Measurements from ENCODE around the gene FAXC.

Gene FAXC

DNA sequence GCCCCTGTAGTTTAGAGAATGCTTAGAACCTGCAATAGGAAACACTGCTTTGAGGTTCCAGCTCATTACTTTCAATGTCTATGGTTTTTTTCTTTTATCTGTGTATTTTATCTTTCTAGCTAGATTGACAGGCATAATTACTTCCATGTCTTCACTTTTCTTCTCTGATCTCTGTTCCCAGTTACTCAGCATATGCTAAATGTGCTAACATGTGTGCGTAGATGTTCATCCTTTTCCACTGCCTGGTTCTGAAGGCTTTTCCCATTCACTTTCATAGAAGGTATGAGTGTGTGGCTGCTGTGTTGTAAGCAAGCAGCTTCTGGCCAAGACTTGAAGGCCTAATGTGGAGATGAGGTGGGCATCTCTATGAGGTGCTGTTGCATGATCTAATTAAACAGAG is 38.9 kb downstream of the FAXC start:
- Histone ChIP-seq H3K36me3 (ENCODE audit: control insufficient read depth, insufficient read depth, low read length) (no peaks in the 10 kb centered on the region), H3K27ac (ENCODE audit: insufficient read depth, low read depth, low read length, poor library complexity, severe bottlenecking) (no peak overlapping the region), H3K4me1 (ENCODE audit: control insufficient read depth, insufficient read depth, low read length) (peaks cover 9% of the 10 kb centered on the region), H3K27me3 (ENCODE audit: control insufficient read depth, insufficient read depth, low read length, poor library complexity, severe bottlenecking) (no peaks in the 10 kb centered on the region), H3K9me3 (ENCODE audit: control insufficient read depth, low read length) (no peaks in the 10 kb centered on the region), H3K4me3 (ENCODE audit: insufficient read depth, low read depth, low read length) (no peak overlapping the region)
- WGBS, 2 experiments, result 100% methylated on average over 1 of the region's 1 CpG

DNA sequence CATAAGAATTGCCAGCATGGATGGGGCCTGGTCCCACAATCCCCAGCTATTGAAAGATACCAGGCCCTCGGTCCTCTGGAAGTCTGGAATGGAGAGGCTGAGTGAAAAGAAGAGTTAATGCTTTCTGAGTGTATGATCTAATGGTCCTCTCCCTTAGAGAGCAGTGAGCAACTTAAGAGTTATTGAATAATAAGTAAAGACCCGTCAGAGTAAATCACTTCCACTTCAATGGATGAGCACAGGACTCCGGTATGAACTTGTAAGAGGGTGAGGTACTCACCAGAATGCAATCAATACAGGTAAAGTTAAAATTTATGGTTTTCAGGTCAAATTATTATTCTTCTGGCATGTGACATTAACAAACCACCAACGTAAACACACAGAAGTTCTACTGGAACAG is 39.9 kb downstream of the FAXC start:
- Histone ChIP-seq H3K27ac (ENCODE audit: insufficient read depth, low read depth, low read length, poor library complexity, severe bottlenecking) (no peak overlapping the region), H3K27me3 (ENCODE audit: control insufficient read depth, insufficient read depth, low read length, poor library complexity, severe bottlenecking) (no peaks in the 10 kb centered on the region), H3K4me3 (ENCODE audit: insufficient read depth, low read depth, low read length) (no peak overlapping the region), H3K36me3 (ENCODE audit: control insufficient read depth, insufficient read depth, low read length) (no peaks in the 10 kb centered on the region), H3K9me3 (ENCODE audit: control insufficient read depth, low read length) (no peaks in the 10 kb centered on the region), H3K4me1 (ENCODE audit: control insufficient read depth, insufficient read depth, low read length) (peaks cover 9% of the 10 kb centered on the region)
- WGBS, 2 experiments, result 90 to 98% methylated on average over 3 to 4 of the region's 4 CpGs

DNA sequence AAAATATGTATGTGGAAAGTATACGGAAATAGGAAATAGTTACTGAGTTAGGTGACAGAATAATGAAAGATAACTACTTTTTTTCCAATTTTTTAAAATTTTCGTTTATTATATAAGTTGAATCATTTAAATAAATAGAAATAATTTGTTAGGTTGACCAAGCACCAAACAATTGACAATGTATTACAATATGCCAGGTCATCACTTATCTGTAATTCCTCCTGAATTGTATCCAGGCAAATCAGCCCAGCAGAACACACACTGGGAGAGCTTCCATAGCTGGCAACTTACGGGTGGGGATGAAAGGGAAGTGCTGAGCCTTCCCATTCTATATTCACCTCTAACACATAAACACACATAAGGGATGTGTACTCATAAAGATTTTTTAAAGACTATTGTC is 40.7 kb downstream of the FAXC start:
- 100% methylated on average over 1 to 2 of the region's 3 CpGs for WGBS, 2 experiments
- H3K27ac ChIP-seq (ENCODE audit: insufficient read depth, low read depth, low read length, poor library complexity, severe bottlenecking), result no peak overlapping the region
- no peaks in the 10 kb centered on the region for H3K36me3 ChIP-seq (ENCODE audit: control insufficient read depth, insufficient read depth, low read length)
- H3K27me3 ChIP-seq (ENCODE audit: control insufficient read depth, insufficient read depth, low read length, poor library complexity, severe bottlenecking), result no peaks in the 10 kb centered on the region
- no peak overlapping the region for H3K4me3 ChIP-seq (ENCODE audit: insufficient read depth, low read depth, low read length)
- H3K9me3 ChIP-seq (ENCODE audit: control insufficient read depth, low read length), result no peaks in the 10 kb centered on the region
- peaks cover 9% of the 10 kb centered on the region for H3K4me1 ChIP-seq (ENCODE audit: control insufficient read depth, insufficient read depth, low read length)

DNA sequence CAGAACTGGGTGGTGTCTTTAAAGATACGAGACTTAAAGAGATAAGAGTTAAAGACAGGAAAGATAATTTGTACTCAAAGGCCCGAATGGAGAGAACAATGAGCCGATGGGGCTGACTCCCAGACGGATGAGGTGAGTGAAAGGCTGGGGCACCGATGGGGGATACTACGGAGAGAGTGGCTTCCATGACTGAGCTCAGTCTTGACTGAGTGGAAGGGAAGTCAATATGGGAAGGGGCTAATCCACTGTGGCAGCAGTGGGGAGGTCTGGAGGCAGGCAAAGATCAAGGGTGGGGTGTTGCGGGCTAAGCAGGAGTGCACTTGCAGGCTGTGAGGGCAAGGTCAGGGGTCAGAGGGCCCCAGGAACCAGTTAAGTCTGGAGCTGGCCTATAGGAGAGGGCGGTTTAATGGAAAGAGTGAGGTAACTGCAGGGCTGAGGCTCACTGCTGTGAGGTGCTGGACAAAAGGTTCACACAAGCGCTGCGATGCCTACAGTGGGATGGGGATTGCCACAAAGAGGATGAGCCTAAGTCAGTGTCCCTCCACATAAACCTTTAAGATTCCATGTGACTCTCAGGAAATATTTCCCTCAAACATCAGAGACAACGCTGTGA is 42.1 kb downstream of the FAXC start:
- no peak overlapping the region for H3K27ac ChIP-seq (ENCODE audit: insufficient read depth, low read depth, low read length, poor library complexity, severe bottlenecking)

DNA sequence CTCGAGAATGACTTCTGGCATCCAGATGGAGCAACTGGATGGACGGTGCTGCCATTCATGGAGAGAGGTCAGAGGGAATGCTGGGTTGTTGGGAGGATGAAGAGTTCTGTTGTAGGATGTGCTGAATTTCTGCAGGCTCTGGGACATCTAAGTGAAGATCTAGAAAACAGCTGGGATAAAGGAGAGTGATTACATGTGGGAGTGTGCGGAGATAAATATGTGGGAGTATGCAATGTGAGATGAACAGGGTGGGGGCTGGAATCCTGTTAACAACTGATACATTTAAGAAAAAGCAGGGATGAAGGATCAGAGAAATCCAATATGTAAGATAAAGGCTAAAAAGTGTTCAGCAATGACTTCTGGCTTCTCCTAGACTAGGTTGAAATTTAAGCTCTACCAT is 43.1 kb downstream of the FAXC start:
- no peak overlapping the region for H3K4me3 ChIP-seq (ENCODE audit: insufficient read depth, low read depth, low read length)
- no peaks in the 10 kb centered on the region for H3K27me3 ChIP-seq (ENCODE audit: control insufficient read depth, insufficient read depth, low read length, poor library complexity, severe bottlenecking)
- peaks cover 9% of the 10 kb centered on the region for H3K4me1 ChIP-seq (ENCODE audit: control insufficient read depth, insufficient read depth, low read length)
- H3K36me3 ChIP-seq (ENCODE audit: control insufficient read depth, insufficient read depth, low read length), result no peaks in the 10 kb centered on the region
- no peaks in the 10 kb centered on the region for H3K9me3 ChIP-seq (ENCODE audit: control insufficient read depth, low read length)
- H3K27ac ChIP-seq (ENCODE audit: insufficient read depth, low read depth, low read length, poor library complexity, severe bottlenecking), result no peak overlapping the region
- 91 to 96% methylated on average over 3 of the region's 3 CpGs for WGBS, 2 experiments

More for the DNA sequence above, 42.1 kb downstream of the FAXC start:
- H3K4me1 ChIP-seq (ENCODE audit: control insufficient read depth, insufficient read depth, low read length), result peaks cover 9% of the 10 kb centered on the region
- H3K4me3 ChIP-seq (ENCODE audit: insufficient read depth, low read depth, low read length), result no peak overlapping the region
- no peaks in the 10 kb centered on the region for H3K36me3 ChIP-seq (ENCODE audit: control insufficient read depth, insufficient read depth, low read length)
- no peaks in the 10 kb centered on the region for H3K9me3 ChIP-seq (ENCODE audit: control insufficient read depth, low read length)
- no peaks in the 10 kb centered on the region for H3K27me3 ChIP-seq (ENCODE audit: control insufficient read depth, insufficient read depth, low read length, poor library complexity, severe bottlenecking)
- WGBS, 2 experiments, result 82 to 85% methylated on average over 10 to 11 of the region's 11 CpGs

DNA sequence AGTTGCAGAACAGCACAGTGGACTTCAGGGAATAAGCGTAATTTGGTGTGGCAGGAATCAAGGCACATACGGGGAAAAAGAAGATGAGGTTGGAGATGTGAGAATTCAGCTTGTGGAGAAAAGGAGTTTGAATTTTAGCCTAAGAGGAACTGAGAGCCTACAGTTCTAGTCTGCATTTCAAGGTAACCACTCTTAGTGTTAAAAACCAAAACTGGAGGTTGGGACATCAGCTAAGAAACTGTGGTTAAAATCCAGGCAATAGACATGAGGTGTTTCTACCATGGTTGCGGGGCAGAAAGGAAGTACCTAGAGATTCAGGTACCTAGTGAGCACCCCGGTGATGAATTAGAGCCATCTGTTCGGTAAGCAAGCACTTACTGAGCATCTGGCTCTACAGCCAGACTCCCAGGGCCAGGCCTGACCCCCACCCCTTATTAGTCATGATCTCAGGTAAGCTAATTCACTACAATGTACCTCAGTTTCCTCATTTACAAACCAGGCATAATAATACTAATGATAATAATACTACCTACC is 44.4 kb downstream of the FAXC start:
- Histone ChIP-seq H3K9me3 (ENCODE audit: control insufficient read depth, low read length) (no peaks in the 10 kb centered on the region), H3K4me1 (ENCODE audit: control insufficient read depth, insufficient read depth, low read length) (peaks cover 9% of the 10 kb centered on the region), H3K36me3 (ENCODE audit: control insufficient read depth, insufficient read depth, low read length) (no peaks in the 10 kb centered on the region), H3K27ac (ENCODE audit: insufficient read depth, low read depth, low read length, poor library complexity, severe bottlenecking) (no peak overlapping the region), H3K27me3 (ENCODE audit: control insufficient read depth, insufficient read depth, low read length, poor library complexity, severe bottlenecking) (no peaks in the 10 kb centered on the region), H3K4me3 (ENCODE audit: insufficient read depth, low read depth, low read length) (no peak overlapping the region)
- WGBS, 2 experiments, result 96% methylated on average over 5 of the region's 5 CpGs

DNA sequence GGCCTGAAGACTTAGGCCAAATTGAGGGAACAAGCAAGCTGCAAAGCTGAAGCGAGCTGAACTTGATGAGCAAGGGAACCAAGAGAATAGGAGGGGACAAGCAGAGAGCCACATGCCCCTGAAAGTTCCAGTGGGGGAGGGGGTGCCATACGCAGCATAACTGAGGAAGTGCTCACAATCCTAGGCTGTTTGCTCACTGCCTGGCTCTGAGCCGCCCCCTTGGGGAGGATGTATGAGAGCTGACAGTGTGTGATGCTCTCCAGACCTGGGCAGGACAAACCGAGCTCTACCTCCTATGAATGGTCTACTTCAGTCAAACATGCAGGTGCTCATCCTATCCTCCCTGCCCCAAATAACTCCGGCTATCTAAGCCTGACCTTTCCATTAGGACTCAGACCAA is 52.1 kb downstream of the FAXC start:
- Histone ChIP-seq H3K27ac (ENCODE audit: insufficient read depth, low read depth, low read length, poor library complexity, severe bottlenecking) (no peak overlapping the region), H3K9me3 (ENCODE audit: control insufficient read depth, low read length) (no peaks in the 10 kb centered on the region), H3K4me1 (ENCODE audit: control insufficient read depth, insufficient read depth, low read length) (no peaks in the 10 kb centered on the region), H3K27me3 (ENCODE audit: control insufficient read depth, insufficient read depth, low read length, poor library complexity, severe bottlenecking) (no peaks in the 10 kb centered on the region), H3K4me3 (ENCODE audit: insufficient read depth, low read depth, low read length) (no peak overlapping the region), H3K36me3 (ENCODE audit: control insufficient read depth, insufficient read depth, low read length) (no peaks in the 10 kb centered on the region)
- 92 to 93% methylated on average over 5 of the region's 5 CpGs for WGBS, 2 experiments

DNA sequence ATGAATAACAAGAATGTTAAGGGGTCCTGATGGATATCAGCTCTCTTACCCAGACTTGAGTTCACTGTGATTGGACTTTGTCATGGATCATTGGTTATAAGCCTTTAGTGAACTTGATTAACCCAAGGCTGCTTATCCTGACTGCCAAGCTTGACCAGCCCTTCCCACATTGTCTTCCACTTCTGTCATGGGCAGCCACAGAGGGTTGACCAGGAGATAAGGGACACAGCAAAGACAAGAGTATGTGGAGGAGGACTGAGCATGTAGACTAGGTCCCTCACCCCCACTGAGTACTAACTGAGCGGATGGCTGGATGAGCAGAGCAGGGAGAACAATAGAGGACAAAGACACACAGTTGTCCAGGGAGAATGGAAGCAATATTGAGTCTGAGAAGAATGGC is 52.5 kb downstream of the FAXC start:
- Histone ChIP-seq H3K27ac (ENCODE audit: insufficient read depth, low read depth, low read length, poor library complexity, severe bottlenecking) (no peak overlapping the region), H3K4me3 (ENCODE audit: insufficient read depth, low read depth, low read length) (no peak overlapping the region), H3K27me3 (ENCODE audit: control insufficient read depth, insufficient read depth, low read length, poor library complexity, severe bottlenecking) (no peaks in the 10 kb centered on the region), H3K9me3 (ENCODE audit: control insufficient read depth, low read length) (no peaks in the 10 kb centered on the region), H3K36me3 (ENCODE audit: control insufficient read depth, insufficient read depth, low read length) (no peaks in the 10 kb centered on the region), H3K4me1 (ENCODE audit: control insufficient read depth, insufficient read depth, low read length) (no peaks in the 10 kb centered on the region)
- 94 to 100% methylated on average over 1 of the region's 1 CpG for WGBS, 2 experiments

DNA sequence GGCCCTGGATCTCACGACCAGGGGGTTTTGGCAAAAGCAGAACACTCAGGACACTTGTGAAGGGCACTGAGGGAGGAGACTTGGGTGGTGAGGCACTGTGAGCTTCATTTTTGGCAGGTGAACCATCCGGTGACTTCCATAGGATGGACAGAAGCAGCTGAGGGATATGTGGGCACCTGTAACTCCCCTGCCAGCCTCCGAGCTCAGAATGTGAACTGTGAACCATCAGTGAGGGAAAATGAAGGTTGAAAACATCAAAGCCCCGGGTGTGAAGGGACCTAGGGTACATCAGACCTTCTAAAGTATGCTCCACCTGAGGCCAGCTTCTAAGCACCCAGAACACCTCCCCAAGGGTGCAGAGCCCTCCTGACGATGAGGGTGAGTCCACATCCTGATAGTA is 53.2 kb downstream of the FAXC start:
- H3K27me3 ChIP-seq (ENCODE audit: control insufficient read depth, insufficient read depth, low read length, poor library complexity, severe bottlenecking), result no peaks in the 10 kb centered on the region
- H3K4me1 ChIP-seq (ENCODE audit: control insufficient read depth, insufficient read depth, low read length), result no peaks in the 10 kb centered on the region
- no peak overlapping the region for H3K27ac ChIP-seq (ENCODE audit: insufficient read depth, low read depth, low read length, poor library complexity, severe bottlenecking)
- WGBS, 2 experiments, result 92 to 95% methylated on average over 5 of the region's 5 CpGs
- no peaks in the 10 kb centered on the region for H3K9me3 ChIP-seq (ENCODE audit: control insufficient read depth, low read length)
- no peaks in the 10 kb centered on the region for H3K36me3 ChIP-seq (ENCODE audit: control insufficient read depth, insufficient read depth, low read length)
- H3K4me3 ChIP-seq (ENCODE audit: insufficient read depth, low read depth, low read length), result no peak overlapping the region

DNA sequence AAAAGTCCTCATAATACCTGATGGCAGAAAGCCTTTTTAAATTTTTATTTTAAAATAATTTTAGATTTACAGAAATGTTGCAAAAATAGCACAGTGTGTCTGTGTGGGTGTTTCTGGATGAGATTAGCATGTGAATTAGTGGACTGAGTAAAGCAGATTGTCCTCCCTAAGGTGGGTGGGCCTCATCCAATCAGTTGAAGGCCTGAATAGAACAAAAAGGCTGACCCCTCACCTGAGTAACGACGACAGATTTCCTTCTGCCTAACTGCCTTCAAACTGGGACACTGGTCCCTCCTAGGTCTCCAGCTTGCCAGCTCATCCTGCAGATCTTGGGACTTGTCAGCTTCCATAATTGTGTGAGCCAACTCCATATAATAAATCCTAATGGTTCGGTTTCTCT is 54.2 kb downstream of the FAXC start:
- H3K27ac ChIP-seq (ENCODE audit: insufficient read depth, low read depth, low read length, poor library complexity, severe bottlenecking), result no peak overlapping the region
- H3K4me1 ChIP-seq (ENCODE audit: control insufficient read depth, insufficient read depth, low read length), result no peaks in the 10 kb centered on the region
- no peak overlapping the region for H3K4me3 ChIP-seq (ENCODE audit: insufficient read depth, low read depth, low read length)
- no peaks in the 10 kb centered on the region for H3K36me3 ChIP-seq (ENCODE audit: control insufficient read depth, insufficient read depth, low read length)
- H3K27me3 ChIP-seq (ENCODE audit: control insufficient read depth, insufficient read depth, low read length, poor library complexity, severe bottlenecking), result no peaks in the 10 kb centered on the region
- whole genome bisulfite sequencing, 2 experiments, result 90 to 95% methylated on average over 3 of the region's 3 CpGs
- no peaks in the 10 kb centered on the region for H3K9me3 ChIP-seq (ENCODE audit: control insufficient read depth, low read length)

DNA sequence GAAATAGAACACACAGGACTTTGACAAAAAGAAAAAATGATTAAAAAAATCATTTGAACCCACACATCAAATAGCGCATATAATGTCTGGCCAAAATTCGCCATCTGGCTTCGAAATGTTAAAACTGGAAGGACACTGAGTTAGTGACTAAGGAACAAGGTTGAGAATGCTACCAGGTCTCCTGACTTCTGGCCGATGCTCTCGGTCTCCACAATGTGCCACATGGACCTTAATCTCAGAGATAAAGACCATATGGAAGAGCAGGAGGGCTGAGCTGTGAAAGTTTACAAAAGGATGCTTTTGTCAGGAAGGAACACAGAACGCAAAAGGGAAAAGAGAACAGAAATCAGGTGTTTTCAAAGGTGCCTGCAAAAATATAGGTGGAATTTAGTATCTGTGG is 54.7 kb downstream of the FAXC start:
- Histone ChIP-seq H3K4me3 (ENCODE audit: insufficient read depth, low read depth, low read length) (no peak overlapping the region), H3K9me3 (ENCODE audit: control insufficient read depth, low read length) (no peaks in the 10 kb centered on the region), H3K36me3 (ENCODE audit: control insufficient read depth, insufficient read depth, low read length) (no peaks in the 10 kb centered on the region), H3K27ac (ENCODE audit: insufficient read depth, low read depth, low read length, poor library complexity, severe bottlenecking) (no peak overlapping the region), H3K27me3 (ENCODE audit: control insufficient read depth, insufficient read depth, low read length, poor library complexity, severe bottlenecking) (no peaks in the 10 kb centered on the region), H3K4me1 (ENCODE audit: control insufficient read depth, insufficient read depth, low read length) (no peaks in the 10 kb centered on the region)
- WGBS, 2 experiments, result 95 to 98% methylated on average over 6 of the region's 6 CpGs
